VCaP (cell line): ENCODE data around the gene PAPOLA.

Experiments used
- H3K27ac ChIP-seq: fragments of 450-650 bp; 2 replicates; pipeline ENCODE4 v1.5.1; 2017
- CTCF ChIP-seq: fragments of 450-650 bp; conservative IDR thresholded peaks from 2 replicates; pipeline ENCODE4 v1.5.1; 2017; ENCODE audit warnings: mild to moderate bottlenecking, moderate library complexity

PAPOLA gene

GRCh38 chr14:96576937-96577336 is 74.8 kb downstream of the PAPOLA start:
- no peak for TF ChIP-seq CTCF
- H3K27ac ChIP-seq: no peak overlapping the region

- TF ChIP-seq CTCF: no peak
- no peak overlapping the region for H3K27ac ChIP-seq
Observed at GRCh38 chr14:96578619-96579018, 76.4 kb downstream of the PAPOLA start.

GRCh38 chr14:96579358-96579757 is 77.2 kb downstream of the PAPOLA start:
- TF ChIP-seq CTCF: no peak
- no peak overlapping the region for H3K27ac ChIP-seq

GRCh38 chr14:96579855-96580254 is 77.7 kb downstream of the PAPOLA start:
- no peak overlapping the region for H3K27ac ChIP-seq
- TF ChIP-seq CTCF: no peak

GRCh38 chr14:96580566-96580965 is 78.4 kb downstream of the PAPOLA start:
- no peak overlapping the region for H3K27ac ChIP-seq
- TF ChIP-seq CTCF: no peak

- no peak overlapping the region for H3K27ac ChIP-seq
Observed at GRCh38 chr14:96581026-96581425, 78.8 kb downstream of the PAPOLA start.

GRCh38 chr14:96581902-96582301 is 79.7 kb downstream of the PAPOLA start:
- no peak for TF ChIP-seq CTCF
- H3K27ac ChIP-seq: no peak overlapping the region

More at GRCh38 chr14:96581026-96581425, 78.8 kb downstream of the PAPOLA start:
- TF ChIP-seq CTCF: no peak
